Adipose tissue (tissue), 3 donors: ENCODE data around the gene PLPPR4. TPM values are rescaled to one million over a fixed set of nuclear protein-coding genes. Genes with fewer than 3 reads are reported as not detected.
"Not testable (repeated sequence)": the region's sequence is repeated elsewhere in the genome, so short reads cannot be mapped to it uniquely, and the experiment has no call there.

Experiments used
- H3K27ac ChIP-seq: one replicate; pipeline ENCODE4 v1.5.1; 2013; ENCODE audit warnings: low read depth, low read length
- WGBS, 3 donors: extraction: QIAGEN DNeasy Blood & Tissue Kit; methylation state at CpG; one replicate each; pipeline ENCODE4 v1.1.7; 2013; 5-methylcytosine and 5-hydroxymethylcytosine counted together
- polyA plus RNA-seq, 3 donors: library from polyadenylated mRNA; stranded (reverse); fragments of 200-250 nt; gene quantifications; one replicate each; pipeline ENCODE4 v1.2.3, GENCODE V29; 2013
- donor health status: healthy with polysubstance abuse.
- donor health status: Bipolar disorder and iron deficiency.
- donor health status: healthy.

PLPPR4 gene
- polyA plus RNA-seq, 3 donors = 0.22 to 1.0 (median 0.28) TPM

GRCh38 chr1:99252630-99253029 is 11.7 kb upstream of the PLPPR4 start:
- 43 to 79% (median 69%) methylated on average over 2 of the region's 2 CpGs for WGBS, 3 donors
- H3K27ac ChIP-seq = no peak overlapping the region

GRCh38 chr1:99260402-99260801 is 3.9 kb upstream of the PLPPR4 start:
- H3K27ac ChIP-seq = not testable (repeated sequence)
- WGBS, 3 donors = 81 to 98% (median 95%) methylated on average over 3 of the region's 3 CpGs

- WGBS, 3 donors = 53 to 77% (median 69%) methylated on average over 3 of the region's 3 CpGs
- no peak overlapping the region for H3K27ac ChIP-seq
Measured at GRCh38 chr1:99265124-99265523, 832 bp downstream of the PLPPR4 start.

- no peak overlapping the region for H3K27ac ChIP-seq
- WGBS, 3 donors = 76 to 79% (median 76%) methylated on average over 2 of the region's 2 CpGs
Measured at GRCh38 chr1:99266726-99267125, 2.4 kb downstream of the PLPPR4 start.

- H3K27ac ChIP-seq = no peak overlapping the region
- 77 to 86% (median 79%) methylated on average over 1 of the region's 1 CpG for WGBS, 3 donors
Measured at GRCh38 chr1:99268021-99268420, 3.7 kb downstream of the PLPPR4 start.

- no peak overlapping the region for H3K27ac ChIP-seq
Measured at GRCh38 chr1:99269321-99269720, 5.0 kb downstream of the PLPPR4 start.

GRCh38 chr1:99270646-99271045 is 6.4 kb downstream of the PLPPR4 start:
- WGBS, 3 donors = 73 to 92% (median 90%) methylated on average over 1 of the region's 1 CpG
- no peak overlapping the region for H3K27ac ChIP-seq

- no peak overlapping the region for H3K27ac ChIP-seq
Measured at GRCh38 chr1:99271249-99271648, 7.0 kb downstream of the PLPPR4 start.

- 53 to 71% (median 65%) methylated on average over 1 of the region's 1 CpG for WGBS, 3 donors
- H3K27ac ChIP-seq = no peak overlapping the region
Measured at GRCh38 chr1:99277066-99277465, 12.8 kb downstream of the PLPPR4 start.

GRCh38 chr1:99279525-99279924 is 15.2 kb downstream of the PLPPR4 start:
- WGBS, 3 donors = 36 to 41% (median 41%) methylated on average over 4 of the region's 4 CpGs
- no peak overlapping the region for H3K27ac ChIP-seq

GRCh38 chr1:99281105-99281504 is 16.8 kb downstream of the PLPPR4 start:
- no peak overlapping the region for H3K27ac ChIP-seq

GRCh38 chr1:99282536-99282935 is 18.2 kb downstream of the PLPPR4 start:
- H3K27ac ChIP-seq = no peak overlapping the region
- 38 to 47% (median 43%) methylated on average over 3 of the region's 3 CpGs for WGBS, 3 donors

GRCh38 chr1:99283521-99283920 is 19.2 kb downstream of the PLPPR4 start:
- 91 to 96% (median 94%) methylated on average over 18 of the region's 18 CpGs for WGBS, 3 donors
- not testable (repeated sequence) for H3K27ac ChIP-seq

- 62 to 79% (median 78%) methylated on average over 6 of the region's 6 CpGs for WGBS, 3 donors
- no peak overlapping the region for H3K27ac ChIP-seq
Measured at GRCh38 chr1:99292886-99293285, 28.6 kb downstream of the PLPPR4 start.

- no peak overlapping the region for H3K27ac ChIP-seq
- 93 to 97% (median 93%) methylated on average over 2 of the region's 2 CpGs for WGBS, 3 donors
Measured at GRCh38 chr1:99297923-99298322, 33.6 kb downstream of the PLPPR4 start.

- WGBS, 3 donors = 83 to 93% (median 91%) methylated on average over 5 of the region's 5 CpGs
- no peak overlapping the region for H3K27ac ChIP-seq
Measured at GRCh38 chr1:99304725-99305282, 40.5 kb downstream of the PLPPR4 start.

GRCh38 chr1:99305626-99306025 is 41.3 kb downstream of the PLPPR4 start:
- 75 to 91% (median 89%) methylated on average over 7 of the region's 7 CpGs for WGBS, 3 donors
- H3K27ac ChIP-seq = no peak overlapping the region

GRCh38 chr1:99306056-99306455 is 41.8 kb downstream of the PLPPR4 start:
- WGBS, 3 donors = 71 to 88% (median 87%) methylated on average over 7 of the region's 7 CpGs

GRCh38 chr1:99306644-99307043 is 42.4 kb downstream of the PLPPR4 start:
- WGBS, 3 donors = 89 to 92% (median 89%) methylated on average over 15 of the region's 15 CpGs
- H3K27ac ChIP-seq = no peak overlapping the region

More at GRCh38 chr1:99306056-99306455, 41.8 kb downstream of the PLPPR4 start:
- no peak overlapping the region for H3K27ac ChIP-seq

- WGBS, 3 donors = 74 to 91% (median 91%) methylated on average over 1 of the region's 1 CpG
- H3K27ac ChIP-seq = no peak overlapping the region
Measured at GRCh38 chr1:99315305-99315704, 51.0 kb downstream of the PLPPR4 start.
